Activated CD8-positive, alpha-beta memory T cell treated with anti-CD3 and anti-CD28 coated beads, Interleukin-2, amount 10 ng/mL, durations not matched to agents 7 days and 5 days (primary cell): ENCODE results near the gene NCKIPSD. TPM values are rescaled to one million over a fixed set of nuclear protein-coding genes. Genes with fewer than 3 reads are reported as not detected.

Experiments
- ATAC-seq: fragments of 150-1000 bp; cut with Tn5 transposase; one replicate; pipeline ENCODE4 v1.10.0; 2021; ENCODE audit warnings: moderate library complexity
- CTCF ChIA-PET: fragments of 350-600 bp; sonication (Branson Sonifier 250); formaldehyde crosslinking; loops from one replicate; lab custom pipeline; 2021; ENCODE audit warnings: antibody characterized with exemption; lab: Charles Lee
- DNase-seq: peaks from one replicate; pipeline ENCODE4 v3.0.0-alpha.2; 2020
- H3K27ac Mint-ChIP-seq: one replicate; pipeline ENCODE4 v1.8.0; 2021; ENCODE audit warnings: mild to moderate bottlenecking, mixed read lengths
- H3K27me3 Mint-ChIP-seq: one replicate; pipeline ENCODE4 v1.8.0; 2021; ENCODE audit warnings: mixed read lengths
- H3K36me3 Mint-ChIP-seq: one replicate; pipeline ENCODE4 v1.8.0; 2021; ENCODE audit warnings: mild to moderate bottlenecking, mixed read lengths
- H3K4me1 Mint-ChIP-seq: one replicate; pipeline ENCODE4 v1.8.0; 2021; ENCODE audit warnings: mixed read lengths
- H3K4me3 Mint-ChIP-seq: one replicate; pipeline ENCODE4 v1.8.0; 2021; ENCODE audit warnings: mild to moderate bottlenecking, moderate library complexity, mixed read lengths
- H3K9me3 Mint-ChIP-seq: one replicate; pipeline ENCODE4 v1.8.0; 2022; ENCODE audit warnings: low read depth, mixed read lengths
- total RNA-seq, 2 experiments: library from RNA; stranded (reverse); gene quantifications; one replicate each; pipeline ENCODE4 v1.2.3, GENCODE V29; 2021

The NCKIPSD gene
- total RNA-seq, 2 experiments from 2014 or later = 33.4 to 43.0 TPM

GRCh38 chr3:48662145-48662752, 23.5 kb downstream of the NCKIPSD start:
- Mint-ChIP-seq H3K4me1 (peaks cover 27% of the 10 kb centered on the region), H3K9me3 (no peaks in the 10 kb centered on the region), H3K36me3 (peaks cover 3% of the 10 kb centered on the region), H3K27me3 (peaks cover 14% of the 10 kb centered on the region), H3K4me3 (peak overlapping the region; percentile 89), H3K27ac (no peak overlapping the region)
- ATAC-seq (no peak), DNase-seq (no peak)
- CTCF ChIA-PET = interaction anchor here (0.8 to 3.8 kb wide), 6 partner anchors 22 to 362 kb away, joined by 3 to 19 read pairs (median 4); partner anchors contain the start of genes NCKIPSD and SLC26A6

- DNase-seq (peak; percentile 82), ATAC-seq (peak; percentile 9)
- Mint-ChIP-seq H3K27me3 (peaks cover 14% of the 10 kb centered on the region), H3K4me3 (peak overlapping the region; percentile 49), H3K27ac (no peak overlapping the region), H3K4me1 (peaks cover 33% of the 10 kb centered on the region), H3K9me3 (no peaks in the 10 kb centered on the region), H3K36me3 (peaks cover 3% of the 10 kb centered on the region)
- CTCF ChIA-PET = interaction anchor here (0.8 to 3.8 kb wide), 4 partner anchors 25 to 361 kb away, joined by 3 to 19 read pairs (median 9); partner anchors contain the start of genes NCKIPSD and SLC26A6
These were observed 24.1 kb downstream of the NCKIPSD start for GRCh38 chr3:48661501-48662144.

DNA sequence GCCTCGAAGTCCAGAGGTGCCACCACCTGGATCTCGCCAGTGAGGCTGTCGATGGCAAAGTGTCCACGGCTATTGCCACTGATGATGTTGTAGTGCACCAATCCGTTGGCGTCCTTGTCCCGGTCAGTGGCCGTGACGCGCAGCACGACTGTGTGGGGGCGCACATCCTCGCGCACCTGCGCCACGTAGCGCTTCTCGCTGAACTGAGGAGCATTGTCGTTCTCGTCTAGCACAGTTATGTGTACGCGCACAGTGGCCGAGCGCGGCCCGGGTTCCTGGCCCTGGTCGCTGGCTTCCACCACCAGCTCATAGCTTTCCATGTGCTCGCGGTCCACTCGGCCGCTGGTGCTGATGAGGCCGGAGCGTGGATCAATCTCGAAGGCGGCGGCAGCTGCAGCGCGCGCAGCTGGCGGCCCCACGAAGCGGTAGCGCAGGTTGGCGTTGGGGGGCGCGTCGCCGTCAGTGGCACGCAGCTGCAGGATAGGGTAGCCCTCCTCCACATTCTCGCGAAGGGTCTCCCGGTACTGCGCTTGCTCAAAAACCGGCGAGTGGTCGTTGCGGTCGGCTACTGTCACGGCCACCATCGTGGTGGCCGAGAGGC, 24.8 kb downstream of the NCKIPSD start:
- CTCF ChIA-PET = interaction anchor here (3.8 kb wide), 1 partner anchor 26 kb away, joined by 19 read pairs; the partner anchor contains the start of gene SLC26A6
- DNase-seq = no peak
- Mint-ChIP-seq H3K4me3 (no peak overlapping the region), H3K4me1 (peaks cover 35% of the 10 kb centered on the region), H3K27me3 (peaks cover 14% of the 10 kb centered on the region), H3K27ac (no peak overlapping the region), H3K36me3 (peaks cover 1% of the 10 kb centered on the region), H3K9me3 (no peaks in the 10 kb centered on the region)
- no peak for ATAC-seq

DNA sequence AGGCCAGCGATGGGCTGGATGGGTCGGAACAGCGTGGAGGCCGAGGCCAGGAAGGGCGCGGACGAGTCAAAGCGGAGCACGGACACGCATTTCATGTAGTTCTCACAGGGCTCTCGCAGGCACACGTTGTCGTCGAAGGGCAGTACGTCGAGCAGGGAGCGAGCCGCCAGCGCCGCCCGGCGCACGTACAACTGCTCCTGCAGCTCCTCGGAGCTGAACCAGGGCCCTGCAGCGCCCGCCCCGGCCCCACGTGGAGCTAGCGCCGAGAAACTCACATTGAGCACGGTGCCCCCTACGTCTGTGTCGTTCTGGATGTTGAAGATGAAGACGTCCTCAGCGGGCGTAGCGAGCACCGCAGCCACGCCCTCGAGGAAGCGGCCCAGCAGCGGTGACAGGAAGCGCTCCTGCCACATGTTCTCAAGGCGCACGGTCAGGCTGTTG, 28.9 kb downstream of the NCKIPSD start:
- peak overlapping the region; percentile 90 for H3K27ac Mint-ChIP-seq
- peak overlapping the region; percentile 75 for H3K4me3 Mint-ChIP-seq
- H3K4me1 Mint-ChIP-seq = peaks cover 34% of the 10 kb centered on the region
- ATAC-seq (peak; percentile 18), DNase-seq (peak; percentile 76)
- H3K27me3 Mint-ChIP-seq = peaks cover 4% of the 10 kb centered on the region
- peaks cover 7% of the 10 kb centered on the region for H3K36me3 Mint-ChIP-seq
- CTCF ChIA-PET = interaction anchor here (1.0 to 2.0 kb wide), 9 partner anchors 22 to 221 kb away, joined by 3 to 11 read pairs (median 4); partner anchors contain the start of genes NCKIPSD, PFKFB4 and SLC26A6
- H3K9me3 Mint-ChIP-seq = no peaks in the 10 kb centered on the region

DNA sequence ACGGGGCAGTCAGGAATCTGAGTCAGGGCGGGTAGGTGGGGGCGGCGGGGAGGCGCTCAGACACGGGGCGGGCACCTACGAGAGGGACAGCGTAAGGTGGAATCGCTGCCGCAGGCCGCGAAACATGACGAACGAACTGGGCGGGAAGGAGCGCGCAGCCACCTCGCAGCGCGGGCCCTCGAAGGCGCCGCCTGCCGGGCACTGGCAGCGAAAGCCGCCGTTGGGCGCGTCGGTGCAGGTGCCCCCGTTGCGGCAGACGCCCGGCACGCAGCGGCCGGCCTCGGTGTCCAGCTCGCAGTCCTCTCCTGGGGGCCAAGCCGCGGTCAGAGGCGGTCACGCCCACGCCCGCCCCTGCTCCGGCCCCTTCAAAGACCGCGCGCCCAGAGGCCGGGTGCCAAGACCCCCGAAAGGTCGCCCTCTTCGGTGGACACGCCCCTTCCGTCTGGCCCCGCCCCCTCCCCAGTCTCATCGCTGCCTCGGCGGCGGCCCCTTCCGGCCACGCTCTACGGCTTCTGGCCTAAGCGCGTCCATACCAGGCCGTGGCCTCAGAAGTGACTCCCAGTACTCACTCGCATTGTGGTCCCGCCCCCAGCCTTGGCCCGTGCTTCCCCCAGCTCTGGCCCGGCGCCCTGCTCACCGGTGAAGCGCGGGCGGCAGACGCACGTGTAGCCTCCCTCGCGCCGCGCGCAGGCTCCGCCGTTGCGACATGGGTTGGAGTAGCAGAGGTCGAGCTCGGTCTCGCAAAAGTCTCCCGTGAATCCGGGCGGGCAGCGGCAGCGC, 29.5 kb downstream of the NCKIPSD start:
- H3K4me1 Mint-ChIP-seq = peaks cover 31% of the 10 kb centered on the region
- no peaks in the 10 kb centered on the region for H3K27me3 Mint-ChIP-seq
- CTCF ChIA-PET = interaction anchor here (1.0 to 2.0 kb wide), 10 partner anchors 21 to 220 kb away, joined by 3 to 11 read pairs (median 4); partner anchors contain the start of genes NCKIPSD, PFKFB4 and SLC26A6
- DNase-seq (peak; percentile 92), ATAC-seq (peak; percentile 82)
- peak overlapping the region; percentile 90 for H3K27ac Mint-ChIP-seq
- peak overlapping the region; percentile 75 for H3K4me3 Mint-ChIP-seq
- peaks cover 7% of the 10 kb centered on the region for H3K36me3 Mint-ChIP-seq
- H3K9me3 Mint-ChIP-seq = no peaks in the 10 kb centered on the region

DNA sequence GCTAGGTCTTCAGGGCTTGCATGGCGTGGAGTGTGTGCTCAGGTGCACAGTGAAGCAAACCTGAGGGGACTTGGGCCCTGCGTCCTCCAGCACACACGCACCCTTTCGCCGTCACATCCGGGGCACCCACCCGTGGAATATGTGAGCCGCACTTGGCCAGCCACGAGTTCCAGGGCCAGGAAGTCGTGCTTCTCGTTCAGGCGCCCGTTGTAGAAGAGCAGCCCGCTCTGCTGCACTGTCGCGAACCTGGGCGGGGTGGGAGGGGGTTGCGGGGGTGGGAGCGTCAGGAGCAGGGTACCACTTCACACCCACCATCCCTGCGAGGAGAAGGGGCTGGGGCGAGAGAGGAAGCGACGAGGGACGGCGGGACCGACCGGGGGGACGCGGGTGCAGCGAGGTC, 30.1 kb downstream of the NCKIPSD start:
- CTCF ChIA-PET = interaction anchor here (1.3 to 2.0 kb wide), 3 partner anchors 20 to 220 kb away, joined by 4 to 7 read pairs (median 5); partner anchors contain the start of genes PFKFB4 and SLC26A6
- peaks cover 28% of the 10 kb centered on the region for H3K4me1 Mint-ChIP-seq

DNA sequence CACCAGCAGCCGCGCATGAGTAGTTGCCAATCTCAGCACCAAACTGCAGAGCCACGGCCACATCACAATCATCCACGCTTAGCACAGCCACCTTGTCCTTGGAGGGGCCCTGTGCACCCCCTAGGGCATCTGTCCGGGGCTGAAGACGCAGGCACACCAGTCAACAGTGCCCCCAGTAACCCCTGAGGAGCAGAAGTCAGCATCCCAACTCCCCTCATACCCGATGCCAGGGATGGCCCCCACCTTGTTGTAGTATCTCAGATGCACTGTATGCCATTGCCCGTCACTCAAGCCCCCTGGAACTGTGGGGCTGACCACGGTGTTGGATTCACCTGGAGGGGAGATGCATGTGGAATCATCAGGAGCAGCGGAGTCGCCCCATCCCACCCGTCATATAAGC, 30.7 kb downstream of the NCKIPSD start:
- peaks cover 7% of the 10 kb centered on the region for H3K36me3 Mint-ChIP-seq

More for the DNA sequence above, 30.1 kb downstream of the NCKIPSD start:
- peaks cover 7% of the 10 kb centered on the region for H3K36me3 Mint-ChIP-seq
- H3K4me3 Mint-ChIP-seq = peak overlapping the region; percentile 75
- peak; percentile 47 for ATAC-seq
- H3K27me3 Mint-ChIP-seq = no peaks in the 10 kb centered on the region
- peak; percentile 86 for DNase-seq
- H3K9me3 Mint-ChIP-seq = no peaks in the 10 kb centered on the region
- peak overlapping the region; percentile 87 for H3K27ac Mint-ChIP-seq

GRCh38 chr3:48652923-48653715, 32.6 kb downstream of the NCKIPSD start:
- CTCF ChIA-PET = interaction anchor here (1.0 kb wide), 1 partner anchor 32 kb away, joined by 3 read pairs; no protein-coding TSS in a partner anchor
- no peak overlapping the region for H3K27ac Mint-ChIP-seq

More for the DNA sequence above, 30.7 kb downstream of the NCKIPSD start:
- H3K4me3 Mint-ChIP-seq = peak overlapping the region; percentile 75
- peak overlapping the region; percentile 87 for H3K27ac Mint-ChIP-seq
- no peaks in the 10 kb centered on the region for H3K27me3 Mint-ChIP-seq
- ATAC-seq (no peak), DNase-seq (no peak)
- H3K4me1 Mint-ChIP-seq = peaks cover 28% of the 10 kb centered on the region
- CTCF ChIA-PET = interaction anchor here (1.1 to 2.0 kb wide), 2 partner anchors 19 to 31 kb away, joined by 3 to 7 read pairs; partner anchors contain the start of genes NCKIPSD and SLC26A6
- no peaks in the 10 kb centered on the region for H3K9me3 Mint-ChIP-seq

DNA sequence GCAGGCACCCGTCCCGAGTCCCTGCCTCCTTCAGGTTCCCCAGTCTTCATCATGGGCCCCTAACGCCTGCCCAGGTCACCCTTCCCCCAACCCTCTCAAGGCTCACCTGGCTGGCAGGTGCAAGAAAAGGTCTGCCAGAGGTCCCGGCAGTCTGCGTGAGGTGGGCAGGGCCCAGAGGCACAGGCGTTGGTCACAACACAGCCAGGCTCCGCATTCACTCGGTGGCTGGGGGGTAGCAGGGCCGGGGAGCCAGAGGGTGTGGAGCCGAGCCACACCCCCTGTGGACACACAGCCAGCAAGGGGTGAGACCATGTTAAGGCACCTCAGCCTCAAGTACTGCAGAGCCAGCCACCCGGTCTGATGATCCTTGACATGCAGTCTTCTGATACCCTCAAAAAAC, 33.9 kb downstream of the NCKIPSD start:
- Mint-ChIP-seq H3K27ac (no peak overlapping the region), H3K27me3 (no peaks in the 10 kb centered on the region), H3K4me3 (no peak overlapping the region), H3K36me3 (peaks cover 9% of the 10 kb centered on the region), H3K4me1 (peaks cover 15% of the 10 kb centered on the region), H3K9me3 (no peaks in the 10 kb centered on the region)
- CTCF ChIA-PET = interaction anchor here (1.0 kb wide), 1 partner anchor 33 kb away, joined by 3 read pairs; no protein-coding TSS in a partner anchor
- DNase-seq = no peak
- ATAC-seq = no peak

More at GRCh38 chr3:48652923-48653715, 32.6 kb downstream of the NCKIPSD start:
- DNase-seq (no peak), ATAC-seq (no peak)
- Mint-ChIP-seq H3K4me3 (no peak overlapping the region), H3K4me1 (peaks cover 28% of the 10 kb centered on the region), H3K9me3 (no peaks in the 10 kb centered on the region), H3K27me3 (no peaks in the 10 kb centered on the region), H3K36me3 (peaks cover 9% of the 10 kb centered on the region)

- H3K27me3 Mint-ChIP-seq = no peaks in the 10 kb centered on the region
- H3K4me3 Mint-ChIP-seq = no peak overlapping the region
- DNase-seq (no peak), ATAC-seq (no peak)
- peaks cover 12% of the 10 kb centered on the region for H3K4me1 Mint-ChIP-seq
- H3K36me3 Mint-ChIP-seq = peaks cover 9% of the 10 kb centered on the region
- H3K27ac Mint-ChIP-seq = no peak overlapping the region
- CTCF ChIA-PET = no interaction called here
- H3K9me3 Mint-ChIP-seq = no peaks in the 10 kb centered on the region
These were observed 35.0 kb downstream of the NCKIPSD start for GRCh38 chr3:48650723-48651122.

- H3K4me3 Mint-ChIP-seq = no peak overlapping the region
- ATAC-seq (no peak), DNase-seq (no peak)
- H3K9me3 Mint-ChIP-seq = no peaks in the 10 kb centered on the region
- H3K4me1 Mint-ChIP-seq = no peaks in the 10 kb centered on the region
- H3K27me3 Mint-ChIP-seq = no peaks in the 10 kb centered on the region
- no peak overlapping the region for H3K27ac Mint-ChIP-seq
- H3K36me3 Mint-ChIP-seq = peaks cover 10% of the 10 kb centered on the region
- CTCF ChIA-PET = no interaction called here
These were observed 37.4 kb downstream of the NCKIPSD start for GRCh38 chr3:48648188-48648850.
